PC-9 (cell line): ENCODE measurements around the gene UBE2G2.

Experiments used
- CTCF ChIP-seq: fragments of 200-600 bp; sonication (generic); conservative IDR thresholded peaks from 2 replicates; pipeline ENCODE4 v1.6.1; 2017; ENCODE audit warnings: mixed run types, antibody characterized with exemption, mild to moderate bottlenecking, moderate library complexity
- EZH2 ChIP-seq: fragments of 200-600 bp; sonication (generic); IDR thresholded peaks from 2 replicates; pipeline ENCODE4 v1.8.0; 2017; ENCODE audit warnings: antibody characterized with exemption, low read depth

- TF ChIP-seq EZH2 (no peak), CTCF (no peak; the same call in 1 of the 2 replicates)
Measured at GRCh38 chr21:44752671-44753235, 48.9 kb downstream of the UBE2G2 start.
